Thoracic aorta (tissue), 2 donors: Measurements from ENCODE around the gene ZNF367. TPM values are rescaled to one million over a fixed set of nuclear protein-coding genes. Genes with fewer than 3 reads are reported as not detected.
A peak's percentile ranks its signal among the peaks of the same experiment; 100 is the strongest.

ENCODE experiments used
- ATAC-seq: fragments of 150-250 bp; one replicate; pipeline ENCODE4 v1.8.0; 2017; ENCODE audit warnings: low read depth; ENCODE audit not compliant: insufficient number of reproducible peaks, low FRiP score
- DNase-seq: peaks from one replicate; pipeline ENCODE4 v3.0.0-alpha.2; 2020; ENCODE audit warnings: low spot score
- H3K27ac ChIP-seq, 2 donors: fragments of 200-600 bp; sonication (generic); 1 replicate in 1 of 2; 2 replicates in 1 of 2; pipeline ENCODE4 v1.5.1; 2016; ENCODE audit warnings: mild to moderate bottlenecking in 2 of 2, moderate library complexity in 2 of 2
- H3K27me3 ChIP-seq: fragments of 200-600 bp; sonication (generic); replicated peaks from 2 replicates; pipeline ENCODE4 v1.6.0; 2016; ENCODE audit warnings: mild to moderate bottlenecking; ENCODE audit not compliant: insufficient read depth
- H3K36me3 ChIP-seq: fragments of 200-600 bp; sonication (generic); one replicate; pipeline ENCODE4 v1.5.1; 2016
- H3K4me1 ChIP-seq, 2 donors: fragments of 200-600 bp; sonication (generic); 1 replicate in 1 of 2; 2 replicates in 1 of 2; pipeline versions ENCODE4 v1.5.1 to v1.6.0; 2016; ENCODE audit warnings: low read depth in 2 of 2, mild to moderate bottlenecking in 1 of 2; ENCODE audit not compliant: control insufficient read depth in 1 of 2
- H3K4me3 ChIP-seq: fragments of 200-600 bp; sonication (generic); 2 replicates; pipeline ENCODE4 v1.5.1; 2016; ENCODE audit warnings: mild to moderate bottlenecking
- H3K9me3 ChIP-seq: fragments of 200-600 bp; sonication (generic); 2 replicates; pipeline ENCODE4 v1.5.1; 2016
- total RNA-seq, 2 donors: library from RNA; depleted of rRNA; stranded (reverse); fragments of >200 nt; gene quantifications; one replicate each; pipeline versions ENCODE4 v1.1.0 to v1.2.3, GENCODE V29; 2016
- TF ChIP-seq, protein P1 (sequence below): fragments of 200-600 bp; sonication (generic); IDR thresholded peaks from one replicate; pipeline ENCODE4 v1.5.1; 2019; ENCODE audit warnings: antibody characterized with exemption

The ZNF367 gene
- total RNA-seq, 2 donors from 2014 or later = 1.3 to 2.6 TPM

DNA sequence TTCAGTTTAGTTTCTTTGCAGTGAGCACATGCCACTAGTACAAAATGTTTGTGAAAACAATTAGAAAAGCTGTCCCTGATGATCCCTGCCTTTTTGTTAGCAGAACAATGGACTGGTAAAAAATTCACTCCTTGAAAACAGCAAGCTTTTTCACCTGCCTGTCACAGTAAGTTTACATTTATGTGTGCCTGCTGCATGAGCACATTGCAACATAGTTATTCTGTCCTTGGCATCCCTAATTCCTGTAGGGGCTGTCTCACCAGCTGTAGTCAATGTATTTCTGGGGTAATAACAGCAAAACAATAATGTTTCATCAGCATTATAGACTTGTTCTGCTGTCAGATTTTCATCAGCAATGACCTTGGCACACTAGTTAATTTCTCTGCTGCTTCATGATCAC lies 11.6 kb upstream of the ZNF367 start:
- no peak overlapping the region for H3K4me3 ChIP-seq
- no peaks in the 10 kb centered on the region for H3K27me3 ChIP-seq
- no peaks in the 10 kb centered on the region for H3K9me3 ChIP-seq
- TF ChIP-seq, protein P1, sequence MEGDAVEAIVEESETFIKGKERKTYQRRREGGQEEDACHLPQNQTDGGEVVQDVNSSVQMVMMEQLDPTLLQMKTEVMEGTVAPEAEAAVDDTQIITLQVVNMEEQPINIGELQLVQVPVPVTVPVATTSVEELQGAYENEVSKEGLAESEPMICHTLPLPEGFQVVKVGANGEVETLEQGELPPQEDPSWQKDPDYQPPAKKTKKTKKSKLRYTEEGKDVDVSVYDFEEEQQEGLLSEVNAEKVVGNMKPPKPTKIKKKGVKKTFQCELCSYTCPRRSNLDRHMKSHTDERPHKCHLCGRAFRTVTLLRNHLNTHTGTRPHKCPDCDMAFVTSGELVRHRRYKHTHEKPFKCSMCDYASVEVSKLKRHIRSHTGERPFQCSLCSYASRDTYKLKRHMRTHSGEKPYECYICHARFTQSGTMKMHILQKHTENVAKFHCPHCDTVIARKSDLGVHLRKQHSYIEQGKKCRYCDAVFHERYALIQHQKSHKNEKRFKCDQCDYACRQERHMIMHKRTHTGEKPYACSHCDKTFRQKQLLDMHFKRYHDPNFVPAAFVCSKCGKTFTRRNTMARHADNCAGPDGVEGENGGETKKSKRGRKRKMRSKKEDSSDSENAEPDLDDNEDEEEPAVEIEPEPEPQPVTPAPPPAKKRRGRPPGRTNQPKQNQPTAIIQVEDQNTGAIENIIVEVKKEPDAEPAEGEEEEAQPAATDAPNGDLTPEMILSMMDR = no peak
- DNase-seq = no peak
- no peak overlapping the region for H3K27ac ChIP-seq
- H3K4me1 ChIP-seq = no peaks in the 10 kb centered on the region
- no peaks in the 10 kb centered on the region for H3K36me3 ChIP-seq
- ATAC-seq = no peak

DNA sequence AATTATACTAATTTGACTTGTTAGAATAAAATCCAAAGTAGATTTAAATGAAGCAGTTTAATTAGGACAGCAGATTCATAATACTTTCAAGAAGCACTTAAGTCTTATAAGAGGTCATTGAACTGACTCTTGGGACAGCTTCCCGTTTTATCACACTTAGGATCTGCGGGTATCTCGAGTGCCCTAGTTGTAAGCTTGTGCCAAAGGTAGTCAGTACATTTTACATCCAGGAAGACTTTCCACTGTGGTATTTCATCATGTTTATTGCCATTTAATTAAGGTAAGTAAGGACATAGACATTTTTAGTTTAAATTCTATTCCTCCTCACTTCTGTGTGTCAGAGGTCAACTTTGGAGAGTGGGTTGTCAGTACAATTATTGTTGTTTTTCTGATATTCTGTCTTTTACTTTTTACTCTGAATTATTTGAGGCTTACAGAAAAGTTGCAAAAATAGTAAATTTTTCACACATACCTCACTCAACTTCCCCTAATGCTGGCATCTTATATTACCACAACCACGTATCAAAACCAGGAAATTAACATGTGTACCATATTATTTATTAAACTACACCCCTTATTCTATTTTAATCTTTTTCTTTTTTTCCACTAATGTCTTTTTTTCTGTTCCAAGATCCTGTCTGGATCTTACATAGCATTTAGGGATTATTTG lies 7.5 kb upstream of the ZNF367 start:
- TF ChIP-seq, protein P1 = no peak
- H3K4me1 ChIP-seq = peaks cover 7 to 9% of the 10 kb centered on the region in 2 donors
- H3K9me3 ChIP-seq = no peaks in the 10 kb centered on the region
- H3K36me3 ChIP-seq = no peaks in the 10 kb centered on the region
- H3K27me3 ChIP-seq = no peaks in the 10 kb centered on the region
- H3K4me3 ChIP-seq = no peak overlapping the region
- ATAC-seq (no peak), DNase-seq (no peak)
- no peak overlapping the region for H3K27ac ChIP-seq

DNA sequence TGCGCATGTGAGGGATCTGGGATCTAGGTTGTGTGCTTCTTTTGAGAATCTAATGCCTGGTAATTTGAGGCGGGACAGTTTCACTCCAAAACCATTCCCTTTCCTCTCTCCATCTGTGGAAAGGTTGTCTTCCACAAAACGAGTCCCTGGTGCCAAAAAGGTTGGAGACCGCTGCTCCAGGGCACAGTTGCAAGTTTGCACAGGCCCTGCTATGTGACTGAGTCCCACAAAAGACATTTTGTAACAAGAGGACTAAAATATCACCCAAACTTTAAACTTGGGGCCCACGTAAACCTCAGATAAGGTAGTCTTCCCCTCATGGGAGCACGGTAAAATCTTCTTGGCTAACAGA lies 5.8 kb upstream of the ZNF367 start:
- DNase-seq (no peak), ATAC-seq (no peak)
- Histone ChIP-seq H3K27me3 (no peaks in the 10 kb centered on the region), H3K4me1 (peaks cover 18 to 23% of the 10 kb centered on the region in 2 donors), H3K36me3 (no peaks in the 10 kb centered on the region), H3K27ac (peak overlapping the region in 1 of 2 donors; percentile 58), H3K9me3 (no peaks in the 10 kb centered on the region), H3K4me3 (no peak overlapping the region)
- TF ChIP-seq, protein P1 = no peak

DNA sequence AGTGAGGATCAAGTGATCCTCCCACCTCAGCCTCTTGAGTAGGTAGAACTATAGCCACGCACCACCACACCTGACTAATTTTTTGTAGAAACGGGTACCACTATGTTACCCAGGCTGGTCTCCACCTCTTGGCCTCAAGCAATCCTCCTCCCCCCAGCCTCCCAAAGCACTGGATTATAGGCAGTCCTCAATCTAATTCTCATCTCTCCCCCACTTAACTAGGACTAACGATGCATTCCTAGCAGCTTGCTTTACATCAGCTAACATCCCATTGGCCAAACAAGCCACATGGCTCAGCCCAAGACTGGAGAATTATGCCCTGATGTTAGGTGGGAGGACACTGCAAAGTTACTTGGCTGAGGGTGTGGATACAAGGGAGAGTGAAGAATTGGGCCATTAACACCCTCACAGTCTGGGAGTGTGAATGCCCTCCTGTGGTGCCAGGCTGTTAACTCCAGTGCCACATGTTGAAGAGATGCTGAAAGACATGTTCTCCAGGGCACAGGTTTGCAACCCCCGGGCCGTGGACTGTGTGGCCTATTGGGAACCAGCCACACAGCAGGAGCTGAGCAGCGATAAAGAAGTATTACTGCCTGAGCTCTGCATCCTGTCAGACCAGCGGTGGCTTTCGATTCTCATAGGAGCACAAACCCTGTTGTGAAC lies 5.3 kb upstream of the ZNF367 start:
- ATAC-seq (no peak), DNase-seq (no peak)
- peak overlapping the region in 1 of 2 donors; percentile 58 for H3K27ac ChIP-seq
- H3K27me3 ChIP-seq = no peaks in the 10 kb centered on the region
- H3K4me3 ChIP-seq = no peak overlapping the region
- TF ChIP-seq, protein P1 = no peak
- H3K9me3 ChIP-seq = no peaks in the 10 kb centered on the region
- H3K36me3 ChIP-seq = no peaks in the 10 kb centered on the region
- peaks cover 18 to 23% of the 10 kb centered on the region in 2 donors for H3K4me1 ChIP-seq

DNA sequence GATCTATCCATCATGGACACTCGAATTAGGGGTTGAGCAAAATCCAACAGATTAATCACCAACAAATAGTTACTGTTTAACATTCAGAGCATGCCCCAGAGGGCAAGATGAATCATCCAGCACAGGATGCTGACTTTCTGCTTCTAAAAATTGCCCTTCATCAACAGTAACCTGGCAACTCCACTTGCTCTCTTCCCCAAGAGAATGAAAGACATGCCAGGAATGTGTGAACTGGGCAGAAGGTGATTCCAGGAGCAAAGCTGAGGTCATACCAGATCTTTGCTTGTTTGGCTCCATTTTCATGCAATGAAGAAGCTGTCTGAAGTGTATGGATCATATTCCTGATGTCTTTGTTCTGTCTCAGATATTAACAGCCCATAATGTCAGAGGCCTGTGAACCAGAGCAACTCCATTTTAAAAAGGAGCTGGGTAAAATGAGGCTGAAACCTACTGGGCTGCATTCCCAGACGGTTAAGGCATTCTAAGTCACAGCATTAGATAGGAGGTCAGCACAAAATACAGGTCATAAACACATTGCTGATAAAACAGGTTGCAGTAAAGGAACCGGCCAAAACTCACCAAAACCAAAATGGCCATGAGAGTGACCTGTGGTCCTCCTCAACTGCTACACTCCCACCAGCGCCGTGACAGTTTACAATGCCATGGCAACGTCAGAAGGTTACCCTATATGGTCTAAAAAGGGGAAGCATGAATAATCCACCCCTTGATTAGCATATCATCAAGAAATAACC lies 2.5 kb upstream of the ZNF367 start:
- ATAC-seq = peak; percentile 40

More for the DNA sequence above, 2.5 kb upstream of the ZNF367 start:
- H3K27ac ChIP-seq = peak overlapping the region; percentile 99 to 100
- no peak overlapping the region for H3K4me3 ChIP-seq
- DNase-seq = peak; percentile 44
- peaks cover 24 to 29% of the 10 kb centered on the region in 2 donors for H3K4me1 ChIP-seq
- H3K9me3 ChIP-seq = no peaks in the 10 kb centered on the region
- no peaks in the 10 kb centered on the region for H3K27me3 ChIP-seq
- TF ChIP-seq, protein P1 = no peak
- H3K36me3 ChIP-seq = no peaks in the 10 kb centered on the region
